IPS-11a (cell line): Measurements from ENCODE around the gene FZD7.

Source experiments
- H3K4me3 ChIP-seq: one replicate; pipeline ENCODE4 v1.5.1; 2013; ENCODE audit warnings: low read depth, low read length, control low read depth

Gene FZD7

DNA sequence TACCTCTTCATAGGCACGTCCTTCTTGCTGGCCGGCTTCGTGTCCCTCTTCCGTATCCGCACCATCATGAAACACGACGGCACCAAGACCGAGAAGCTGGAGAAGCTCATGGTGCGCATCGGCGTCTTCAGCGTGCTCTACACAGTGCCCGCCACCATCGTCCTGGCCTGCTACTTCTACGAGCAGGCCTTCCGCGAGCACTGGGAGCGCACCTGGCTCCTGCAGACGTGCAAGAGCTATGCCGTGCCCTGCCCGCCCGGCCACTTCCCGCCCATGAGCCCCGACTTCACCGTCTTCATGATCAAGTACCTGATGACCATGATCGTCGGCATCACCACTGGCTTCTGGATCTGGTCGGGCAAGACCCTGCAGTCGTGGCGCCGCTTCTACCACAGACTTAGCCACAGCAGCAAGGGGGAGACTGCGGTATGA, 2.3 kb downstream of the FZD7 start:
- peak overlapping the region; percentile 80 for H3K4me3 ChIP-seq

DNA sequence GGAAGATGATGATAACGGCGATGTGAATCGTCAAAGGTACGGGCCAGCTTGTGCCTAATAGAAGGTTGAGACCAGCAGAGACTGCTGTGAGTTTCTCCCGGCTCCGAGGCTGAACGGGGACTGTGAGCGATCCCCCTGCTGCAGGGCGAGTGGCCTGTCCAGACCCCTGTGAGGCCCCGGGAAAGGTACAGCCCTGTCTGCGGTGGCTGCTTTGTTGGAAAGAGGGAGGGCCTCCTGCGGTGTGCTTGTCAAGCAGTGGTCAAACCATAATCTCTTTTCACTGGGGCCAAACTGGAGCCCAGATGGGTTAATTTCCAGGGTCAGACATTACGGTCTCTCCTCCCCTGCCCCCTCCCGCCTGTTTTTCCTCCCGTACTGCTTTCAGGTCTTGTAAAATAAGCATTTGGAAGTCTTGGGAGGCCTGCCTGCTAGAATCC, 3.0 kb downstream of the FZD7 start:
- peak overlapping the region; percentile 80 for H3K4me3 ChIP-seq

DNA sequence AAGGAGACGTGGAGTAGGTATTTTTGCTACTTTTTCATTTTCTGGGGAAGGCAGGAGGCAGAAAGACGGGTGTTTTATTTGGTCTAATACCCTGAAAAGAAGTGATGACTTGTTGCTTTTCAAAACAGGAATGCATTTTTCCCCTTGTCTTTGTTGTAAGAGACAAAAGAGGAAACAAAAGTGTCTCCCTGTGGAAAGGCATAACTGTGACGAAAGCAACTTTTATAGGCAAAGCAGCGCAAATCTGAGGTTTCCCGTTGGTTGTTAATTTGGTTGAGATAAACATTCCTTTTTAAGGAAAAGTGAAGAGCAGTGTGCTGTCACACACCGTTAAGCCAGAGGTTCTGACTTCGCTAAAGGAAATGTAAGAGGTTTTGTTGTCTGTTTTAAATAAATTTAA, 3.4 kb downstream of the FZD7 start:
- peak overlapping the region; percentile 80 for H3K4me3 ChIP-seq

DNA sequence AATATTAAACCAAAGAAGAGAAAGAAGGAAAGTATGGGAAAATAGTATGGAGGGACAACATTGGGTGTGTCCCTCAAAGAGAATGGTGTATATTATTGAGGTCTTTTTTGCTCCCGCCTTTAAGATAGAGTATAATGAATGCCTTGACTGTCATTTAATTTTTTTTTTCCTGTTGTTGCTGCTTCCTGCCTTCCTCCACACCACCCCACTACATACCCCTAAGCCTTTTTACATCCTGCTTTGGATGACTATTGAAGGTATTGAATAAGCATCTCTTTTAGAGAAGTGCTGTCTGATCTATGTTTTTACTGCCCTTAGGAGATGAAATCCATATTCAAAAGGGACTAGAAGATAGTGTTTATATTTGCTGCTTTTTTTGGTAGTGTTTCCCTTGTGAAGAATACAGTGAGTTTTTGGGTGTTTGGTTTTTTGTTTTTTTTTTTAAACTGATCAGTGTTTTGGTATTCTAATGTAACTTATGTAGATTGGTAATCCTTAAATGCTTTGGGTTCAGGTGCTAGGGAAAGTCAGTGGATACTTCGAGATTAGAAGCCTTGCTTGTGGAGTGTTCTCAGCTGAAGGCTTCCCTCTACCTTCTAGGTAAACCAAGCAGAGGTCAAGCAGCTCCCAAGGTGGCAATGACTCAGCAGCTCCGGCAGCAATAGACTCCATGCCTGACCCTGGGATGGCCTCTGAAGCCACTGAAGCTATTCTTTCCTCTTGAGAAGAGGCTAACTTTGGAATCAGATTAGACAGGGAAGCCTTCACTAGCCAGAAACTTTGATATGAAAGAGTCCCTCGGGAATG, 5.0 kb downstream of the FZD7 start:
- peak overlapping the region; percentile 80 for H3K4me3 ChIP-seq

DNA sequence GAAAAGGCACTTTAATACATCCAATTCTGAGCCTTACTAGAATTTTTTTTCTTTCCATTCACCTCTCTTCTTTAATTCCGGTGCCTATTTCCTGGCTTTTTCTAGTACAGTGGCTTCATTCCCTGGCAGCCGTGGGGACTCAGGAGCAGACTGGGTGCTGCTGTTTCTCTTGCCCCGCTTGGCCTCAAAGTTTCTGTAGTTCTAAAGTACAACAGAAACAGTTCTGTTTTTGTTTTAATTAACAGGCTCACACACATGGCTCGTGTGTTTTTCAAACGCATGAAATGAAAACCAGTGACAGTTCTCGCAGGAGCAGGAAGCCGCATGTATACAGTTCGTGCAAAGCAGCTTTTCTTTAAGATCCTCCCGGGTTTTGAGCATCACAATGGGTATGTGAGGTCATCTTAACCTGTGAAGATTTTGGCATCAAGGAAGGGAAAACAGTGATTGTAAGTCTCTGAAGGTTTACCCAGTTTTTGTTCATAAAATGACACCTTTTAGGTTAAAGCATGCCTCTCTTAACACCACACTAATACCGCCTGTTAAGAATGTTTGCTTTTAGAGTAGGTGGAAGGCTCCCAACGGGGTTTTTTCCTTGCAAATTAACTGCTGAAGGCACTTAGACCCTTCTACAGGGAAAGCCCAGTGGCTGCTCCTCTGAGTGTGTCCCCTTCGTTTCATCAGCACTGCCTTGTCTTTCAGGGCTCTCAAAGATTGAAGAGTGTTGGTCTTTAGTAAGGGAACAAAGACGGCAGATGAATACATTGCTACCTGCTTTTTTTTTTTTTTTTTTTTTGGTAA, 5.8 kb downstream of the FZD7 start:
- H3K4me3 ChIP-seq: no peak overlapping the region

DNA sequence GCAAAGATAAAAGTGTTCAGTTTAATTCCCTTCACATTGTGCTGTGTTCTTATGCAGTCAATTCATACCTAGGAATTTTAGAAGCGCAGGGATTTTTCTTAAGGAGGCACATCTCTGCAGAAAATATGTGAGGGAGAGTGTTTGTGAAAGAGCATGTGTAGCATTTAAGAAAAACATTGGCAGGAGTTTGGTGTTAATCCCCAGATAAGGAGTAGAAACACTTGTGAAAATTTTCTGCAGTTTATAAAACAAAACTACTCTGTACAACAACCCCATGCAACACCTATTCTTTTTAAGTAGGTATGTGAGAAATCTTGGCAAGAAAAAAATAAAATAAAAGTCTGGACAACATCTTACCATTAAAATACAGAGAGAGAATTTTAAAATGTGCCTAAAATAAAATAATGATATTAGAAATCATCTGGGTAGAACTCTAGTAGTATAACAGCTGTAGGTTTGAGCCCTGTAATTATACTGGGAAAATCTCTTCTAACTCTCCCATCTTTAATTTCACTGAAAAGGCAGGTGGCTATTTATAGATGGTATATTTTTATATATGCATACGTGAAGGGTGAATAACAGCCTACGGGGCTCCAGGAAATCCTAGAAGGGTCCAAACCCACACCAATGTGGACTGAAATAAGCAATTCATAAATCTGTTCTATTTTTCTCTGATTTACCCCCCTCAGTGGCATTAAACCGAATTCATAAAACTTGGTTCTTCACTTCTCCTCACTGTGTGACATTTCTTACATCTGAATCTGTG, 6.6 kb downstream of the FZD7 start:
- H3K4me3 ChIP-seq: no peak overlapping the region

DNA sequence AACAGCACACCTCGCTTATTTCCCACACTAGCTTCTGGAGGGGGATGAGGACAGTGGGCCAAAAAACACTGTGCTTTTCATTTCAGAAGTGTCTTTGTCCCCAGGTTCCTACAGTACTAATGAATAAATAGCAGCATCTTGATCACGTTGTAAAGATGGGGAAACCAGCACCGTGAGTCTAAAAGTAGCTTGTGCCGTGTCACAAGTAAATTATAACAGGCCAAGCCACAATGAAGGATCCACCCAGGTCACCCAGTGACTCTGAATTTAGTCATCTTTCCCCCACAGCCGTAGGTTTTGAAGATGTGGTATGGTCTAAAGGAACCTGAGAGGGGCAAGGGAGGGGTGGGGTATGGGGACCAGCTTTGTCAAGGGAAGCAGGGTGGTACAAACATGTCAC, 8.8 kb downstream of the FZD7 start:
- H3K4me3 ChIP-seq: no peak overlapping the region

DNA sequence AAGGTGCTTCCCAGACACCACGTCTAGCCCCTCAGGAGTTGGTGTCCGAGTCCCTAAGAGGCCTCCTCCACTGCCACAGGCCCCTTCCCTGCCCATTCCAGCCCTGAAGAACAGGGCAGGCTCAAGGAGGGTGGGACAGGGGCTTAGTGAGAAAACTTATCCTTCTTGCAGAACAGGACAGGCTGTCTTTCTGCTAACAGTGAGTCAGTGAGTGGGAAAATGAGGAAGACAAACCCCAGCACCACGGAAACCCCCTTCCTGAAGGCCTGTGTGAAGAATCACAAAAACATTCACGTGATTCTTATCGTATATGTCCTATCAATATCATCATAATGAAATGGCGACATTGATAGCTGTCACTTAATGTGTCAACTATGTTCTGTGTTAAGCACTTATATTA, 9.8 kb downstream of the FZD7 start:
- no peak overlapping the region for H3K4me3 ChIP-seq

DNA sequence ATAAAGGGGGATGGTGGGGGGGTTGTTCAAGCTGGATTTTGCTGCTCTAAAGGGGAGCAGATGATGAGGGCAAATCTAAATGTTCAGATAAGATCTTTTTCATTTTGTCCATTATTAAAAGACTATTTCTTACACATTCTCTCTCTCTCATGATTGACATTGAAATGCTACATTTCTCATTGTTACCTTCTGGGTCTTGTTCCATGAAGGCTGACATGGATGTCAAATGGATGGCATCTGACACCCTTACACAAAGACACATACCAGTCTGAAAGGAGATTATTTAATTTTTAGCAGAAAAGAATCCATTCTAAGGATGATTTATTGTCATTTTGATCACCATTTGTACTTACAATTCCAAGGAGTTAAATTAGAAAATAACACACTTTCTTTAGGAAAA, 11.1 kb downstream of the FZD7 start:
- no peak overlapping the region for H3K4me3 ChIP-seq

DNA sequence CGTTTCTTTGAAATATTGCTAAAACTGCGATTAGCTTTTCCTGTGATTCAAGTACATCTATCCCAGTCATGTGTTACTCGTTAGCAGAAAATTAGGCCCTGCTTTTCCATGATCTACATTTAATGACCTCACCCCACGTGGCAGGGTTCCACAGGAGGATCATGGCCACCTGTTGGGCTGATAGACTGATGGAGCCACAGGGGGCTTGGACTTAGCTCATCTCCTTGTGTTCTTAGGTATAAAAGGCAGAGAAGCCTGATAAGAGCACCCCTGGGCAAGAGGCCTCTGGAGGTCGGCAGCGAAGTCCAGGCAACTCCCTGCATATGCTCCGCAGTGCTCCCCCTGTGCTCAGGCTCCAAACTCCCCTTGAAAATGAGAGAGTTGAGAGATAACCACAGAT, 12.9 kb downstream of the FZD7 start:
- no peak overlapping the region for H3K4me3 ChIP-seq

DNA sequence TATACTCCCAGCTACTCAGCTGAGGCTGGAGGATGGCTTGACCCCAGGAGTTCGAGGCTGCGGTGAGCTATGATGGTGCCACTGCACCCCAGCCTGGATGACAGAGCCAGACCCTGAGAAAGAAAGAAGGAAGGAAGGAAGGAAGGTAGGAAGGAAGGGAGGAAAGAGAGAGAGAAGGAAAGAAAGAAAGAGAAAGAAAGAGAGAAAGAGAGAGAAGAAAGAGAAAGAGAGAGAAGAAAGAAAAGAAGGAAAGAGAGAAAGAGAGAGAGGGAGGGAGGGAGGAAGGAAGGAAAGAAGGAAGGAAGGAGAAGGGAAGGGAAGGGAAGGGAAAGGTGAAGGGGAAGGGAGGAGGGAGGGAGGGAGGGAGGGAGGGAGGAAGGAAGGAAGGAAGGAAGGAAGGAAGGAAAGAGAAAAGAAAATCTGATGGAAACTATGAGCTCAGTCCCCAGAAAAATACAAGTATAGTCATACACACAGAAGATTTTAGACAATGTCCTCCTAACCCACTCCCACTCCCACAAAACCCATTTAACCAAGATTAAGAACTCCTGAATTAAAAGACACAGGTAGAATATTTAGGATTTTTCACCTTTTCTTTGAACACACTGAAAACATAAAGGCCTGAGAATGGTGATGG, 15.6 kb downstream of the FZD7 start:
- H3K4me3 ChIP-seq: no peak overlapping the region

DNA sequence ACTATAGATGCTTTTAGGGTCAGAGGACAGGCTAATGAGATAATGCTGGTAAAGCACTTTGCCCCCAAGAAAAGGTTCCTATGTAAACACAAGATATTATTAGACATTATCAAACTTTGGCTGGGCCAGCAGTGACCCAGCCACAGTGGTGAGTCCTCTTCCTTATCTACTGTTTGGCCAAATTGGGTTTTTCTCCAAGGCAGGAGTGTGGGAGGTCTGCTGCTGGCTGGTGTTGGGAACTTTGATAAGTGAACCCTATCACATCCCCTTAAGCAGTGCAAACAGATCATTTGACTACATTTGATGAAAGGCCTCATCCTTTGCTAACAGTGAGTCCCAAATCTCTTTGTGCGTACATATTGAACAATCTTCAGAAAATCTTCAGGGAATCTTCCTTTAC, 16.2 kb downstream of the FZD7 start:
- H3K4me3 ChIP-seq: no peak overlapping the region

DNA sequence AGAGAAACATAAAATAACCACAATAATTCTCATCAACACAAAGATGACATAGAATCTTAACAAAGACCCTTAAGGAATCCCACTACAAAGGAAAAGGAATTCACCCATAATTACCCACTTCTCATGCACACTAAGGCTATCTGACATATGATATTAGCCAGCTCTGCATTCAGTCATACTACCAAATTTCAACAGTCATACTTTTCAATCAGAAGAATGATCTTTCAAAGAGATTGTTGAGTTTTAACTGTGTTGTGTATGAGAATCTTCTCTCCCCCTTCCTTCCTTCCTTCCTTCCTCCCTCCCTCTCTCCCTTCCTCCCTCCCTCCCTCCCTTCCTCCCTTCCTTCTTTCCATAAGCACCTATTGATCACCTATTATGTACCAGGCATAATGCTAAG, 17.0 kb downstream of the FZD7 start:
- no peak overlapping the region for H3K4me3 ChIP-seq

DNA sequence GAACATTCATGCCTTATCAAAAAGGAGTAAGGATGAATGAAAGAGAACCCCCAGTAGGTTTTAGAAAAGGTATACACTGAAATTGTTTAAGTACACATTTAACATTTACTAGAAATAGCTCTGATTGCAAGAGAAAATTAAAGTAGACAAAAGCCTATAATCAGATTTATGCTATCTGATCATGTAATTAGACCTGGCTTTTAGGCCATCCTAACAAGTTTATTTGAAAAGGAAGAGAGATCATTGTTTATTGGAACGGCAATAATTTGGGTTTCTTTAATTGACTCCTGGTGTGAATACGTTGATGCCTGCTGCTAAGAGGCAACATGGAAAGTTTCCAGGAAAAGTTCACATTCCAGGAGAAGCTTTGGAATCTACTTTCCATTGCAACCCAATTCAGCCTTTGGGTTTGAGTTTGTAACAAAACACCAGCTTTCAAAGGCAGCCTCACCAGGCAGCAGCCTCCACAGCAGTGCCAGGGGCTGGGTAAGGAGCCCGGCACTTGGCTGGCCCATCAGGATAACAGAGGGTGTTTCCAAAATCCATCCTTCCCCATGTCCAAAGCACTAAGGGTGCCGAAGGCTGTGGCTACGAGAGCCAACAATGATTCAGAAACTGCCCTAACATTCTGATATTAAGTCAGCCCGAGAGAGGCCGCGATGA, 18.0 kb downstream of the FZD7 start:
- H3K4me3 ChIP-seq: no peak overlapping the region

DNA sequence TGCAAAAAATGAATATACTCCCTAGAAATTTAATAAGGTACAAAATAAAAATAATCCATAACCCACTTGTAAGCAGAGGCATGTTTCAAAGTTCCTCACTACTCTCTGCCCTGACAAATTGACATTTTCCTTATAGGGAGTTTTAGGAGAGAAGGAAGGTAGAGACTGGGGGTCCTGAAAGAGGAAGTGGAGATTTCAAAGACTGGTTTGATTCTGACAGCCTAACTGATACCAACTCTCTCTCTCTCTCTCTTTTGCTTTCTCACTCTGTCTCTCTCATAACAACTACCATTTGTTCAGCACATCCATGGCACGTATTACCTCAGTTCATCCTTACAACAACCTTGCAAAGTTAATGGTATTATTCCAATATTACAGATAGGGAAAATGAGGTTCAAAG, 18.6 kb downstream of the FZD7 start:
- no peak overlapping the region for H3K4me3 ChIP-seq

DNA sequence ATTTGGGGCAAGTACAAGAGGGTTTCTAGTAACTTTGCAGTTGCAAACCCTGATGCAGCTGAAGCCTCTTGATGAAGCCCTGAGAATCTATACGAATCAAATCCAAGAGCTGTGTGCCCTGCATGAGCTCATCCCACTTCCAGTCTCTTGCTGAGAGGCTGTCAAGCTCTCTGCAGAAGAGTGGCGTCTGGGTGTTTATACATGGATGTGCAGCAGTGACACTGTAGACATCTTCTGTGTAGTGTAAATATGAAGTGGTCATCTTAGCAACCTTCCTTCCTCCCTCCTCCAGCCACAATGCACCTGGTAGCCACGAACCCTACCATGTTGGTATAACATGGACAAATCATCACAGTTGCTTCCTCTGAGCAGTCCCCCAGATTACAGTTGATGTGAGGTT, 21.0 kb downstream of the FZD7 start:
- no peak overlapping the region for H3K4me3 ChIP-seq

DNA sequence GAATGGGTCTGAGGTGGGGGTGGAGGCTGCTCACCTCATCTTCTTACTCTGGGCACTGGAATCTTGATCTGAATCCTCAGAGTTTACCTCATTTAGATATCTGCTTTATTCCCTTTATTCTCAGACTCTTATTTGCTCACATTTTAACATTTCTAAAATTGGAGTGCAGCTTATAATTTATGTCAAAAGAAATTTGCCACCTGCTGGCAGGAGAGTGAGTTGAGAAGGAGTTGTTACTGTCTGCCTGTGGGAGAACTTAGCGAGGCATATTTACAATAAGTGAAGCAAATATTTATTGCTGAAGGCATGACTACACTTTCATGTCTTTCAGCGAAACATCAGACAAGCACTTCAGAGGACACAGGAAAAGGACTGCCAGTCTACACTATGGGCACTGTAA, 23.0 kb downstream of the FZD7 start:
- no peak overlapping the region for H3K4me3 ChIP-seq

DNA sequence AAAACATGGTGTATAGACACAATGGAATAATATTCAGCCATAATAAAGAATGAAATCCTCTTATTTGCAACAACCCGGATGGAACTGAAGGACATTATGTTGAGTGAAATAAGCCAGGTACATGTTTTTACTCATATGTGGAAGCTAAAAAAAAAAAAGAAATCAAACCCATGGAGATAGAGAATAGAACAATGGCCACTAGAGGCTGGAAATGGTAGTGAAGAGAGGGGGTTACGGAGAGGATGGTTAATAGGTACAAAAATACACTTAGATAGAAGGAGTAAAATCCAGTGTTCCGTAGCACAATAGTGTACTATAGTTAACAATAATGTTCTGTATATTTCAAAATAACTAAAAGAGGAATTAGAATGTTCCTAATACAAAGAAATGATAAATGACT, 26.6 kb downstream of the FZD7 start:
- no peak overlapping the region for H3K4me3 ChIP-seq

DNA sequence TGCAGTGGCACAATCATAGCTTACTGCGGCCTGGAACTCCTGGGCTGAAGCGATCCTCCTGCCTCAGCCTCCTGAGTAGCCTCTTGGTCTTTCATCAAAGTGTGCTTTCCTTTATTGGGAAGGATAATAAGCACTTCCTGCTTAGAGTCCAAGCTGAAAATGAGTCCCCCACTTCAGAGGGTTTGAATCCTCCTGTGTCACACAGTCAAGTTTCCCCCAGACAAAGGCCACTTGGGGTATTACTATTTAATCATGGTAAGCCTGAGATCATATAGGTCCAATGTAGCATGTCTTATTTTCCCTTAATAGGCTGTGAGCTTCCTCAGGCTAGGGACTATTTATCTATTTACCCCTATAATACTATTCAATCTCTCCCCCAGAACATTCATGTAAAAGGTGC, 28.0 kb downstream of the FZD7 start:
- H3K4me3 ChIP-seq: no peak overlapping the region

DNA sequence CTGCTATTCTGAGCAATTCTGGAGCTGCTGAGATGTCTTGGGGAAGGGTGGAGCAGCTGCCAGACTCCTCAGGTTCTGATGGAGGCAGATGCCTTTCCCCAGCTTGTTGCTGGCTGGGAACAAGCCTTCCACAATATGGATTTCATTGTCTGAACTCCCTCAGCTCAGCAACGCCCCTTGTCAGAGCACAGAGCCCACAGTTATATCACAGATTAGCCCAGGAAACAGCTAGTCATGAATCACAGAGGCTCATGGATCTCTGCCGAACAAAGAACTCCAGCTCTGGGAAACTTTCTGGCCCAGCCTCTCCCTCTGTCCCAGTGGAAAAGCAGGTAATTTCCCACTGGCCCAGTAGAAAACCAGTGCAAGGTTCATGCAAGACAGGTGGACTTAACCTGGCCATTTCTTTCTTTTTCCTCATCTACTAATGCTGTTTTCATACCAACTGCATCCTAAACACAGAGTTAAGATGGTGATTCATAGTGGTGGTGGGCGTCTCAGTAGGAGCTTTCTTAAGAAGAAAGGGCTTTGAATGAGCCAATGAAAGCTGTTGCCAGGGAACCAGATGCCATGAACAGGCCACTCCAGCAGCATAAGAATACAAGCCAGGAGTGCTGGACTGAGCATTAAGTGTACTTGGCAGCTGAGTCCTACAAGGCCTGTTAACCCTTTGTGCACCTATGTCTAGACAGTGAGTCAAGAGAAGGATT, 30.7 kb downstream of the FZD7 start:
- H3K4me3 ChIP-seq: no peak overlapping the region
